ENCODE data around the gene SLC35A5.

The SLC35A5 gene

DNA sequence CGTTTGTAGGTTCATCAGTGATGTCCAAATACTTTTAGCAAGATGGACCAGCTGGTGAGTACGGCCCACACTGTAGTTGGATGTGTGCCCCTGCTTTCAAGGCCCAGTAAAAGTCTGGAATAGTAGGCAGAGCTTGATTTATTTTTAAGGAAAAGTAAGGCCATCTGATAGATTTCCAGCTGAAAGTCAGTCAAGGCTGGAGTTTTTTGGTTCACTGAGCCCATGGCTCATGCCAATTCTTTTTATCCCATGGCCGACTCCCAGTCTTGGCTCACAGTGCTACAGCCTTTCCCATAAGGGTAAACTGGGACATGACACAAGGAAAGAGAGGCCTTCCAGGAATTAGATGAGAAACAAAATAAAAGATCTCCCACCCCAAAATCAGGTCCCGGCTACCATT, 65.6 kb downstream of the SLC35A5 start:
- no peak for DNase-seq

DNA sequence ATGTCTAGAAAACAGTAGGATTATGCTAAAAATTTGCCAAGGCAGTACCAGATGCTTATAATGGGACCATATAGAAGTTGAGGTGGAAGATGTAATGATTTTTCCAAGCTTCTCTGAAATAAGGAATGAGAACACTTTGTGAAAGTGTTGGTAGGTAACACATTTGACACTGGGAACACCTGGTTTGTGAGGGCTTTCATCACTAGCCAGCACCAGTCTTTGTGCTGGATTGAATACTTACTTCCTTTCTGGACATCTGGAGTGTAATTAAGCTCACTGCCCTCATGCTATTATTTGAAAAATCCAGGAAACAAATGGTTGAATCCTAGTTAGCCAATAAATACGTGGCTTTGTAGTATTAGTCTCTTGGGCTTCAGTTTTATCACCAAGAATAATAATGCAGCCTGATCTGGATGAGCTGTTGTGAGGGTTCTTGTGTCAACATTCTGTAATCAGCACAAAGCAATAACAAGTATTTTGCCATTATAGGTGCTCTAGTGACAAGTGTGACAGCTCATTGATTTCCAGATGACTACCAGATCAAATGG, 66.1 kb downstream of the SLC35A5 start:
- DNase-seq = no peak

DNA sequence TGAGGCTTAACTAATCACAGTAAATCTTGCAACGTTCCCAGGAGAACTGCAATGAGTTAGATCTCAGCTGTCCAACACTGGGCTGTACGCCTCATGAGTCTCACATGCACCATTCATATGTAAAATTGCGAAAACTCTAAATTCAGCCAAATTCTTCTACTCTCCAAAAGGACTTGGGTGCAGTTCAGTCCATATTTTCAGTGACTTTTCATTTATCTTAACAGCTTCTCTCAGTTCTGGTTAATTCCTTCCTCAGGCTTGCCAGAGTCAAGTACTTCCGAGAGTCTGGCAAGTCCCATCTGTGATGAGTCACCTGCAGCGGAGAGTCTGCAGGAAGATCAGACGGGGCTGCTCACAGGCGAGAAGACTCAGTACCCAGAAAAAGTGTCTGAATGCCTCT, 67.6 kb downstream of the SLC35A5 start:
- DNase-seq = peak in 1 of 2 donors; percentile 17

DNA sequence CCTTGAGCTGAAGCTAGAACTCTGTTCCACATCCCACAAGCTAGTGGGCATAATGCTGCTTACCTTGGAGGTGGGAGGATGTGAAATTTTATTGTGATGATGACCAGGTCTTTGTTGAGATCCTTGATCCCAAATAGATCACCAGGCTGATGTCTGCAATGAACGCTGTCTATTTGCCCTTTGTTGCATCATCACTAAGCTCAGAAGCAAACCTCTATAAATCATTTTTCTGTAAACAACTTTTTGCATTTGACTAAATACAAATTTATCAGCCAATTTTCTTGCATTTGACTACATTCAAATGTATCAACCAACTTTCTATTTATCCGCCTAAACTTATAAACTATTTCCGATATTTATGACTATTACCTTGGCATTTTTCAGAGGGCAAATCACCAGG, 69.4 kb downstream of the SLC35A5 start:
- no peak for DNase-seq

DNA sequence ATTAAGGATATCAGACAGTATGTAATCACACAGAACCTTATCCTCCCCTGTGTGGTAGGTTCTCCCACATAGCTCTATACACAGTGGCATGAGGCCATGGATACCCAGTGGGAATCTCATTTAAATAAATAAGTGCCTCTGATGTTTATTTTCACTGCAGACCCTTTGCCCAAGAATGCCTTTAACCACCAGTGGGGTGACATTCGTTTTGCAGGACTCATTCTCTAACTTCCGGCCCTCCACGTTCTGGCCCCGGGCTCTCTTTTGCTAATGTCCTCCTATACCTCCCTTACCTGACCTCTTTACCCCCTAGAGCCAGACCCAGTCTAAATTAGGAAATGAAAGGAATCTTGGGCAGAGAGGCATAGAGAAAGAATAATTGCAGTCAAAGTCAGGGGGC, 70.8 kb downstream of the SLC35A5 start:
- no peak for DNase-seq

DNA sequence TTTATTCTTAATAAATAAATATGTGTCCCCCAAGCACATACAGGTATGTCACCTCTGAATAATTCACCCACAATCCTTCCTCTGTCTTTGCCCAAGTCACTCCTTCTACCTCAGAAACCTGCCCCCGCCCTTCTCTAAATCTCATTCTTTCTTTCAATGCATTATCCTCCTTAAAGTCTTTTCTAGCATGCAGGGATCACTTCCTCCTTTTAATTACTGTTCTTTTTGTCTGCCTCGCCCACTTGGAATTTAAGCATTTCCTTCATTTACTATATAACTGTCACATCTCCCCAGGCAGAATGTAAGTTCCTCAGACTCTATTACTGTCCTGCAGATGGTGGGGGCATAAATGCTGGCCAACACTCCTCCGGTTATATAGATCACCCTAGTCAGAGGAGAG, 71.3 kb downstream of the SLC35A5 start:
- DNase-seq = no peak

DNA sequence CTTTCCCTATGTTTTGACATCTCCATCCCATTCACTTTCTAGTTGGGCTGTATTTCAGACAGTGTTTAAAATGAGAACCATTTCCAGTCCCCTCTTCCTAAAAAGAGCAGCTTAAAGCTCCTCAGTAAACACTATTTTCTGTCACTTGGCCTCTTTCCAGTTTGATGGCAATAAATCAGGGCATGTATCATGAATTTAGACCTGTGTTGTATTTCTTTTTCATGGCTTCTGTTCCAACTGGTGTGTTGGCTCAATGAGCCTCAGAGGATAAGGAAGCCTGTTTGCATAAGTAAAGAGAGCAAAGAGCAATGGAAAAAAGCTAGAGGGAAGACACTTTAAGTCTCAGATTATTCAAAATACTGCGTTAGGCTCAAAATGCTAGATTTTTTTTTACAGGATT, 71.9 kb downstream of the SLC35A5 start:
- no peak for DNase-seq

DNA sequence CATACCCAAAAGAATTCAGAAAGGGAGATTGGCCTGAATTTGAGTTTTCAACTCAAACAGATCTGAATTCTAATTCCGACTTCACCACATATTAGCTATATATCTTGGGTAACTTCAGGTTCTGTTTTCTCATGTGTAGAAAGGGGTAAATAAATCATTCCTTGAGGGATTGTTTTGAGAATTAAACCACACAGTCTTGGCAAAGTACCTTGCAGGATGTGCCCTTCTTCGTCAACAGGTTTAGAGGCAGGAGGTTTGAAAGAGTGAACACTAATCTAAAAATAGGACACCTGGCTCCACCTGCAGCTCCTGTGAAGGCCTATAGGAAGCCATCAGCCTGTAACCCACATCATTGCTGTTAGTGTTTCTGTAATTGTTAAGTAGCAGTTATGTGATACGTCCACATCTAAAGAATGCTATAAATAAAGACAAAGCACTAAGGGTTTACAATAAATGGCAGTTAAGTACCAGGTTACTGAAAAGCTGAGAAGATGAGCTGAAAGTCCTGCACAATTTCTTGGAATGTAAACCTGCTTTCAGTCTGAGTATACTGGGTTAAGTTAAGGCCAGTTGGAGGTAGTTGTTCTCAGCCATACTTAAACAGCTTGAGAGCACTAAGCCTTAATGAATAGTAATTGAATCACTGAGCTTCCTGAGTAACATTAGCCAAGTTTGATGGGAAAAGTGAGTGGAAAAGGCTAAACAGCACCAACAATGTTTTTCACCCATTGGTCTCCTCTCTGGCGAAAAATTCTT, 73.1 kb downstream of the SLC35A5 start:
- no peak for DNase-seq

Measured in stimulated activated CD4-positive, alpha-beta T cell treated with anti-CD3 and anti-CD28 coated beads, Interleukin-2, amount 100 ng/mL, for 24 hours (primary cell).